ENCODE data around the gene CTBP2. TPM values are rescaled to one million over a fixed set of nuclear protein-coding genes. Genes with fewer than 3 reads are reported as not detected.

Gene CTBP2
- total RNA-seq, 1 experiment from 2014 or later: 212 TPM

DNA sequence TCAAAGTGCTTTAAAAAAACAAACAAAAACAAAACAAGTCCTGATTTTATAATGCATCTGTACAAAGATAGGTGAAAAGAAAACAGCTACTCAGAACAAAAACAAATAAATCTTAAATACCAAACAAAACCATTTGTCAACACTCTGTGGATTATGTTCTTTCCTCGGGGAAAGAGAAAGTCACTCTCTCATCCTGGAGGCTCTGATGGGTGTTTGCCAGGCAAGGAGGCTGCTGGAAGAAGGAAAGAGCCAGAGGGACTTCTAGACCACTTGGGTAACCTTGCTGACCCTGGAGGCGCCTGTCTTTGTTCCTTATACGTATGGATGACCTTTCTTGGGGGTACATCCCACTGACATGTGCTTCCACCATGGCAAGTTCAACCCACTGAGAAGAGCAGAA is 125.7 kb downstream of the CTBP2 start:
- Histone ChIP-seq H2BK15ac (ENCODE audit: low read depth, low read length) (no peak overlapping the region), H4K5ac (ENCODE audit: insufficient read length, low read depth, low read length) (no peak overlapping the region), H3K9ac (ENCODE audit: extremely low read depth, insufficient read length, low read length) (no peak overlapping the region), H4K91ac (ENCODE audit: insufficient read length, low read depth, low read length) (no peak overlapping the region), H2BK120ac (ENCODE audit: low read depth, low read length, poor library complexity, severe bottlenecking) (no peak overlapping the region), H3K79me2 (ENCODE audit: insufficient read depth, low read length) (peaks cover 38% of the 10 kb centered on the region; the same call in 1 of the 2 replicates), H3K14ac (ENCODE audit: insufficient read depth, low read length) (no peak overlapping the region), H3K4me1 (ENCODE audit: insufficient read depth, low read length) (peaks cover 13% of the 10 kb centered on the region), H3K27me3 (ENCODE audit: insufficient read depth, low read length) (no peaks in the 10 kb centered on the region), H3K4ac (ENCODE audit: low read depth, low read length) (no peak overlapping the region), H3K9me3 (ENCODE audit: control insufficient read depth, low read depth, low read length) (no peaks in the 10 kb centered on the region), H3T11ph (ENCODE audit: low read length) (no peak overlapping the region), H2AK5ac (ENCODE audit: insufficient read length, low read length) (no peak overlapping the region), H2BK20ac (ENCODE audit: low read depth, low read length, poor library complexity, severe bottlenecking) (no peak overlapping the region), H3K27ac (ENCODE audit: insufficient read length, low read depth, low read length) (no peak overlapping the region), H3K56ac (ENCODE audit: insufficient read length, low read depth, low read length) (no peak overlapping the region), H3K79me1 (ENCODE audit: insufficient read depth, low read depth, low read length, poor library complexity, severe bottlenecking) (peaks cover 13% of the 10 kb centered on the region), H3K18ac (ENCODE audit: insufficient read length, low read depth, low read length) (no peak overlapping the region), H3K23ac (ENCODE audit: insufficient read length, low read depth, low read length) (no peak overlapping the region), H2BK5ac (ENCODE audit: insufficient read length, low read length) (no peak overlapping the region), H3K23me2 (ENCODE audit: insufficient read length, low read depth, low read length, poor library complexity, severe bottlenecking) (no peaks in the 10 kb centered on the region), H4K20me1 (ENCODE audit: control insufficient read depth, insufficient read depth, insufficient read length) (no peaks in the 10 kb centered on the region), H3K4me2 (ENCODE audit: insufficient read depth, insufficient read length, low read length) (no peak overlapping the region), H2AFZ (ENCODE audit: low read length) (no peak overlapping the region), H4K8ac (replicated peaks; ENCODE audit: insufficient read length, low read depth, low read length) (no peak overlapping the region), H2BK12ac (ENCODE audit: insufficient read length, low read depth, low read length) (no peak overlapping the region)
- Mint-ChIP-seq H3K27ac (peak overlapping the region; percentile 5 to 85 (median 35); a peak in 3 of 7 replicates), H3K27me3 (ENCODE audit: low read depth) (no peaks in the 10 kb centered on the region), H3K4me3 (no peak overlapping the region), H3K4me1 (peaks cover 69 to 76% of the 10 kb centered on the region in 2 experiments), H3K36me3 (ENCODE audit: insufficient read depth in 1 of 3, low read depth in 3 of 3) (peaks cover 43 to 85% (median 76%) of the 10 kb centered on the region in 3 experiments; a peak in 6 of 7 replicates), H3K9me3 (no peaks in the 10 kb centered on the region)
- no peak for DNase-seq
- TF ChIP-seq, protein P1, sequence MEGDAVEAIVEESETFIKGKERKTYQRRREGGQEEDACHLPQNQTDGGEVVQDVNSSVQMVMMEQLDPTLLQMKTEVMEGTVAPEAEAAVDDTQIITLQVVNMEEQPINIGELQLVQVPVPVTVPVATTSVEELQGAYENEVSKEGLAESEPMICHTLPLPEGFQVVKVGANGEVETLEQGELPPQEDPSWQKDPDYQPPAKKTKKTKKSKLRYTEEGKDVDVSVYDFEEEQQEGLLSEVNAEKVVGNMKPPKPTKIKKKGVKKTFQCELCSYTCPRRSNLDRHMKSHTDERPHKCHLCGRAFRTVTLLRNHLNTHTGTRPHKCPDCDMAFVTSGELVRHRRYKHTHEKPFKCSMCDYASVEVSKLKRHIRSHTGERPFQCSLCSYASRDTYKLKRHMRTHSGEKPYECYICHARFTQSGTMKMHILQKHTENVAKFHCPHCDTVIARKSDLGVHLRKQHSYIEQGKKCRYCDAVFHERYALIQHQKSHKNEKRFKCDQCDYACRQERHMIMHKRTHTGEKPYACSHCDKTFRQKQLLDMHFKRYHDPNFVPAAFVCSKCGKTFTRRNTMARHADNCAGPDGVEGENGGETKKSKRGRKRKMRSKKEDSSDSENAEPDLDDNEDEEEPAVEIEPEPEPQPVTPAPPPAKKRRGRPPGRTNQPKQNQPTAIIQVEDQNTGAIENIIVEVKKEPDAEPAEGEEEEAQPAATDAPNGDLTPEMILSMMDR (conservative IDR thresholded peaks at IDR 0.05): no peak
- WGBS (ENCODE audit: extremely low coverage, insufficient read length, low lambda C conversion rate): no CpG with 5 or more reads among the region's 3 CpGs
